ENCODE results near the gene TARS3.

DNA sequence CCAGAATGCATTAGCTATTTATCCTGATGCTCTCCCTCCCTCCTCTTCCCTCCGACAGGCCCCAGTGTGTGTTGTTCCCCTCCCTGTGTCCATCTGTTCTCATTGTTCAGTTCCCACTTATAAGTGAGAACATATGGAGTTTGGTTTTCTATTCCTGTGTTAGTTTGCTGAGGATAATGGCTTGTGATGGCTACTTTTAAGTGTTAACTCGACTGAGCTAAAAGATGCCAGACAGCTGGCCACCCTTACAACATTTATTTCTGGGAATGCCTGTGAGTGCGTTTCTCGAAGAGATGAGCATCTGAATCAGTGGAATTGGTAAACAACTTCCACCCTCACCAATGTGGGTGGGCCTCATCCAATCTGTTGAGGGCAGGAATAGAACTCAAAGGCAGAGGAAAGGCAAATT lies 47.3 kb downstream of the TARS3 start:
- TF ChIP-seq NR3C1 (IDR thresholded peaks at IDR 0.05) (no peak), POLR2AphosphoS2 (conservative IDR thresholded peaks at IDR 0.05; ENCODE audit: low read length) (no peak), MYC (IDR thresholded peaks at IDR 0.05; ENCODE audit: borderline replicate concordance, low read length) (no peak), RAD21 (conservative IDR thresholded peaks at IDR 0.05 in 1 of 2, IDR thresholded peaks at IDR 0.05 in 1 of 2) (no peak), POLR2A (IDR thresholded peaks at IDR 0.05; ENCODE audit: low read length) (no peak)
- TF ChIP-seq, protein P1, sequence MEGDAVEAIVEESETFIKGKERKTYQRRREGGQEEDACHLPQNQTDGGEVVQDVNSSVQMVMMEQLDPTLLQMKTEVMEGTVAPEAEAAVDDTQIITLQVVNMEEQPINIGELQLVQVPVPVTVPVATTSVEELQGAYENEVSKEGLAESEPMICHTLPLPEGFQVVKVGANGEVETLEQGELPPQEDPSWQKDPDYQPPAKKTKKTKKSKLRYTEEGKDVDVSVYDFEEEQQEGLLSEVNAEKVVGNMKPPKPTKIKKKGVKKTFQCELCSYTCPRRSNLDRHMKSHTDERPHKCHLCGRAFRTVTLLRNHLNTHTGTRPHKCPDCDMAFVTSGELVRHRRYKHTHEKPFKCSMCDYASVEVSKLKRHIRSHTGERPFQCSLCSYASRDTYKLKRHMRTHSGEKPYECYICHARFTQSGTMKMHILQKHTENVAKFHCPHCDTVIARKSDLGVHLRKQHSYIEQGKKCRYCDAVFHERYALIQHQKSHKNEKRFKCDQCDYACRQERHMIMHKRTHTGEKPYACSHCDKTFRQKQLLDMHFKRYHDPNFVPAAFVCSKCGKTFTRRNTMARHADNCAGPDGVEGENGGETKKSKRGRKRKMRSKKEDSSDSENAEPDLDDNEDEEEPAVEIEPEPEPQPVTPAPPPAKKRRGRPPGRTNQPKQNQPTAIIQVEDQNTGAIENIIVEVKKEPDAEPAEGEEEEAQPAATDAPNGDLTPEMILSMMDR (IDR thresholded peaks at IDR 0.05): no peak

Data from A549 (cell line).